ENCODE measurements around the gene FITM1.

FITM1 gene

GRCh38 chr14:24179294-24179960 lies 49.0 kb downstream of the FITM1 start:
- DNase-seq (ENCODE audit: low read depth): no peak
- no peak for TF ChIP-seq CTCF (conservative IDR thresholded peaks at IDR 0.05; ENCODE audit: low read length)
- no peak overlapping the region for H3K4me3 ChIP-seq (ENCODE audit: low read length)

- TF ChIP-seq CTCF (conservative IDR thresholded peaks at IDR 0.05; ENCODE audit: low read length): no peak
- H3K4me3 ChIP-seq (ENCODE audit: low read length): no peak overlapping the region
- DNase-seq (ENCODE audit: low read depth): peak; percentile 85
These were observed 49.7 kb downstream of the FITM1 start for GRCh38 chr14:24179961-24180796.

- no peak for TF ChIP-seq CTCF (conservative IDR thresholded peaks at IDR 0.05; ENCODE audit: low read length)
- no peak for DNase-seq (ENCODE audit: low read depth)
- no peak overlapping the region for H3K4me3 ChIP-seq (ENCODE audit: low read length)
These were observed 51.1 kb downstream of the FITM1 start for GRCh38 chr14:24181371-24182077.

All from AG10803 (cell line).